K562 (cell line): ENCODE results near the gene PNPLA7. TPM values are rescaled to one million over a fixed set of nuclear protein-coding genes. Genes with fewer than 3 reads are reported as not detected.
"Not testable (repeated sequence)": the region's sequence is repeated elsewhere in the genome, so short reads cannot be mapped to it uniquely, and the experiment has no call there.

Experiments
- ATAC-seq: fragments of 200-7000 bp; cut with Tn5 transposase; 3 replicates; pipeline ENCODE4 v1.9.1; 2020; ENCODE audit warnings: moderate library complexity
- BruUV-seq: library from RNA; stranded (reverse); fragments of 400-500 nt; replicated peaks from 2 replicates; lab custom pipeline; 2021; lab: Mats Ljungman, UMichigan
- CTCF ChIA-PET: fragments of 300-600 bp; formaldehyde crosslinking; extraction: SDS; loops from one replicate; lab custom pipeline; 2021; ENCODE audit warnings: low intra/inter-chr PET ratio; lab: Yijun Ruan, JAX
- POLR2A ChIA-PET: fragments of 300-600, 350-650 bp; sonication (Branson Sonifier 250); formaldehyde crosslinking; extraction: SDS; loops from one replicate; lab custom pipeline; 2021; ENCODE audit warnings: antibody characterized with exemption, inconsistent platforms; lab: Yijun Ruan, JAX
- DNase-seq, 4 experiments: peaks; one replicate each; pipeline versions ENCODE4 v3.0.0 to v3.0.0-alpha.2; 2011 to 2018; ENCODE audit warnings: low spot score in 3 of 4, mixed read lengths in 3 of 4; ENCODE audit errors: extremely low read depth in 1 of 4
- FAIRE-seq: peaks from 2 replicates; lab custom pipeline; 2011; peaks lifted over from hg19 to GRCh38; lab: Jason Lieb, UNC
- H2AFZ ChIP-seq: 2 replicates; pipeline ENCODE4 v1.6.0; 2011; ENCODE audit warnings: low read depth, low read length, control low read depth, inconsistent platforms
- H3K27ac ChIP-seq: fragments of 200-600 bp; 3 replicates; pipeline ENCODE4 v1.8.0; 2011; ENCODE audit warnings: low read depth, mild to moderate bottlenecking, control low read depth, inconsistent platforms, low read length, moderate library complexity, mixed read lengths; ENCODE audit errors: extremely low read depth
- H3K27me3 ChIP-seq, 2 experiments: fragments of 300-600 bp in 1 of 2; 2 replicates in 1 of 2; 3 replicates in 1 of 2; pipeline versions ENCODE4 v1.6.0 to v1.8.0; 2011; ENCODE audit warnings: inconsistent platforms in 2 of 2, low read length in 2 of 2, mild to moderate bottlenecking in 1 of 2, mixed read lengths in 1 of 2, moderate library complexity in 1 of 2; ENCODE audit not compliant: control insufficient read depth in 2 of 2, insufficient read depth in 2 of 2
- H3K36me3 ChIP-seq: fragments of 300-600 bp; 3 replicates; pipeline ENCODE4 v1.8.0; 2011; ENCODE audit warnings: mild to moderate bottlenecking, low read length, inconsistent platforms; ENCODE audit not compliant: control insufficient read depth, insufficient read depth
- H3K4me1 ChIP-seq, 2 experiments: fragments of 200-600 bp in 1 of 2; replicated peaks in 1 of 2; 2 replicates in 1 of 2; 3 replicates in 1 of 2; pipeline versions ENCODE4 v1.5.1 to v1.8.0; 2011; ENCODE audit warnings: inconsistent platforms in 2 of 2, low read length in 2 of 2, mild to moderate bottlenecking in 1 of 2, mixed read lengths in 1 of 2, moderate library complexity in 1 of 2; ENCODE audit not compliant: control insufficient read depth in 2 of 2, insufficient read depth in 2 of 2
- H3K4me2 ChIP-seq: 2 replicates; pipeline ENCODE4 v1.6.1; 2011; ENCODE audit warnings: low read length, control low read depth, inconsistent platforms, mixed read lengths; ENCODE audit not compliant: insufficient read depth
- H3K4me3 ChIP-seq: fragments of 200-600 bp; sonication (generic), shearing (Covaris generic); 2 replicates; pipeline ENCODE4 v1.5.1; 2016; ENCODE audit warnings: control low read depth, inconsistent platforms
- H3K79me2 ChIP-seq: fragments of 200-600 bp; 3 replicates; pipeline ENCODE4 v1.8.0; 2011; ENCODE audit warnings: low read length, inconsistent platforms; ENCODE audit not compliant: control insufficient read depth, insufficient read depth
- H3K9ac ChIP-seq, 2 experiments: 2 replicates each; pipeline versions ENCODE4 v1.6.0 to v1.6.1; 2011; ENCODE audit warnings: low read depth in 2 of 2, low read length in 2 of 2, control low read depth in 1 of 2, inconsistent platforms in 1 of 2, mild to moderate bottlenecking in 1 of 2, mixed read lengths in 1 of 2; ENCODE audit not compliant: insufficient read depth in 1 of 2
- H3K9me1 ChIP-seq: one replicate; pipeline ENCODE4 v1.6.0; 2011; ENCODE audit warnings: inconsistent platforms, mild to moderate bottlenecking, low read length, moderate library complexity; ENCODE audit not compliant: control insufficient read depth, insufficient read depth
- H3K9me3 ChIP-seq: replicated peaks from 2 replicates; pipeline ENCODE4 v1.5.1; 2011; ENCODE audit warnings: low read depth, low read length, inconsistent platforms; ENCODE audit not compliant: control insufficient read depth, insufficient read depth
- H4K20me1 ChIP-seq: replicated peaks from 2 replicates; pipeline ENCODE4 v1.6.1; 2011; ENCODE audit warnings: low read length, inconsistent platforms, mixed read lengths; ENCODE audit not compliant: control insufficient read depth, insufficient read depth
- FOSL1 ChIP-seq: fragments of 200-800 bp; sonication (Bioruptor generic); conservative IDR thresholded peaks from 2 replicates; pipeline ENCODE4 v1.6.1; 2016; ENCODE audit warnings: missing genetic modification characterization, missing compliant biosample characterization
- JUN ChIP-seq, 2 experiments: sonication (generic) in 1 of 2; formaldehyde crosslinking in 1 of 2; IDR thresholded peaks; 2 replicates each; pipeline versions ENCODE4 v1.6.1 to v1.8.0; 2012 to 2022; ENCODE audit warnings: borderline replicate concordance in 2 of 2, mild to moderate bottlenecking in 2 of 2, improper control_type of control experiment in 1 of 2, low read depth in 1 of 2, low read length in 1 of 2, missing genetic modification reagents in 1 of 2
- JUND ChIP-seq, 2 experiments: IDR thresholded peaks; 2 replicates in 1 of 2; 3 replicates in 1 of 2; pipeline ENCODE4 v1.6.1; 2011; ENCODE audit warnings: borderline replicate concordance in 2 of 2, low read depth in 2 of 2, low read length in 2 of 2, improper control_type of control experiment in 1 of 2, missing biosample characterization in 1 of 2, missing genetic modification characterization in 1 of 2, missing genetic modification reagents in 1 of 2
- KDM1A ChIP-seq, 2 experiments: fragments of 450-650 bp; IDR thresholded peaks; 2 replicates each; pipeline ENCODE4 v1.6.1; 2016; ENCODE audit warnings: mild to moderate bottlenecking in 2 of 2
- MEF2A ChIP-seq: IDR thresholded peaks from 2 replicates; pipeline ENCODE4 v1.6.1; 2011; ENCODE audit warnings: low read depth, mild to moderate bottlenecking, low read length, moderate library complexity; ENCODE audit not compliant: control insufficient read depth
- ZNF507 ChIP-seq: conservative IDR thresholded peaks from 2 replicates; pipeline ENCODE4 v1.6.1; 2017; ENCODE audit warnings: missing genetic modification characterization, missing compliant biosample characterization
- ZNF830 ChIP-seq: fragments of 250-450 bp; sonication (Bioruptor Pico); IDR thresholded peaks from 2 replicates; pipeline ENCODE4 v1.5.0; 2021; ENCODE audit warnings: mild to moderate bottlenecking
- WGBS: fragments of 100-300 bp; shearing (Covaris generic); methylation state at CpG from one replicate; pipeline ENCODE4 v1.1.6; 2016; ENCODE audit warnings: low coverage, mixed read lengths; ENCODE audit not compliant: insufficient coverage; ENCODE audit errors: missing lambda C conversion rate; 5-methylcytosine and 5-hydroxymethylcytosine counted together
- in situ Hi-C: fragments of 300-500 bp; cut with MboI; formaldehyde crosslinking; loops from 4 replicates; pipeline ENCODE4 v1.15.0; 2018; ENCODE audit warnings: inconsistent platforms, mixed read lengths
- intact Hi-C: fragments of 100-400 bp; cut with micrococcal nuclease; formaldehyde crosslinking; loops from 2 replicates; pipeline ENCODE4 v1.14.2; 2022
- polyA plus RNA-seq, 8 experiments: library from polyadenylated mRNA; depleted of rRNA in 4 of 8; stranded (reverse) in 5 of 8; unstranded in 3 of 8; fragments of >200 nt; fragmentation: Nextera tagmentation in 2 of 8; fragmentation: Illumina TruSeq in 1 of 8; extraction: Ambion mirVana in 2 of 8; extraction: Trizol in 1 of 8; gene quantifications; 2 replicates each; pipeline versions ENCODE4 v1.2.1 to v1.2.3, GENCODE V29; 2011 to 2014; ENCODE audit warnings: inconsistent platforms in 1 of 8, missing spikeins in 1 of 8
- total RNA-seq, 7 experiments: library from RNA; depleted of rRNA in 6 of 7; stranded (reverse); fragments of >200 nt in 6 of 7; fragmentation: Illumina TruSeq in 2 of 7; extraction: Trizol in 2 of 7; gene quantifications; 2 replicates each; pipeline versions ENCODE4 v1.2.1 to v1.2.3, GENCODE V29; 2011 to 2021; ENCODE audit warnings: low replicate concordance in 1 of 7

Gene PNPLA7
- total and polyA plus RNA-seq, 9 of the 15 experiments (the other 6 are each of a cell fraction or from before 2014, with no cell fraction given) = 0.01 to 0.85 (median 0.19) TPM; not detected in 1

- TF ChIP-seq KDM1A (IDR thresholded peaks at IDR 0.05) (0 out of 4 replicates have a peak, but pooled peaks of 1 of the 2 experiments have one; percentile 20), JUN (CRISPR knock-in tag; IDR thresholded peaks at IDR 0.05; ENCODE audit: borderline replicate concordance) (peak; percentile 46; the same call in 1 of the 2 replicates), MEF2A (peak; percentile 77; the same call in 1 of the 2 replicates), FOSL1 (tag) (peak; percentile 56), JUND (IDR thresholded peaks at IDR 0.05; ENCODE audit: borderline replicate concordance, low read depth, low read length) (peak; percentile 58; the same call in 1 of the 2 replicates)
- not testable (repeated sequence) for TF ChIP-seq JUN (IDR thresholded peaks at IDR 0.05; ENCODE audit: borderline replicate concordance, low read depth, low read length); JUND (tag; IDR thresholded peaks at IDR 0.05; ENCODE audit: borderline replicate concordance, low read depth, low read length)
Measured at GRCh38 chr9:137518661-137519459, 31.3 kb downstream of the PNPLA7 start (continued).

GRCh38 chr9:137516144-137516917 is 33.9 kb downstream of the PNPLA7 start:
- 20% methylated on average over 10 of the region's 10 CpGs for WGBS
- Histone ChIP-seq H3K4me1 (peaks cover 11 to 47% of the 10 kb centered on the region in 2 experiments; a peak in 4 of 5 replicates), H3K4me2 (no peak overlapping the region), H3K27me3 (no peaks in the 10 kb centered on the region), H3K36me3 (no peaks in the 10 kb centered on the region), H3K4me3 (no peak overlapping the region), H3K9me1 (no peaks in the 10 kb centered on the region), H3K9ac (no peak overlapping the region), H3K79me2 (no peaks in the 10 kb centered on the region), H4K20me1 (no peaks in the 10 kb centered on the region), H3K9me3 (no peaks in the 10 kb centered on the region), H2AFZ (no peak overlapping the region), H3K27ac (no peak overlapping the region)
- intact Hi-C loops = no loop called here
- ChIA-PET POLR2A (no interaction called here), CTCF (no interaction called here)
- ATAC-seq (no peak), DNase-seq (peak in 2 of 4 experiments; percentile 24 to 31), FAIRE-seq (no peak)
- in situ Hi-C loops = no loop called here
- no TSS peak for BruUV-seq
- no peak for TF ChIP-seq ZNF830 (CRISPR knock-in tag)
- peak; percentile 93 for TF ChIP-seq ZNF507
